HG02885 (cell line): ENCODE results near the gene TECPR1.
A peak's percentile ranks its signal among the peaks of the same experiment; 100 is the strongest.

Experiments
- ATAC-seq: cut with Tn5 transposase; IDR thresholded peaks from one replicate; pipeline ENCODE4 v1.9.1; 2021; ENCODE audit warnings: mild to moderate bottlenecking; ENCODE audit not compliant: unreplicated experiment, poor library complexity

The TECPR1 gene

DNA sequence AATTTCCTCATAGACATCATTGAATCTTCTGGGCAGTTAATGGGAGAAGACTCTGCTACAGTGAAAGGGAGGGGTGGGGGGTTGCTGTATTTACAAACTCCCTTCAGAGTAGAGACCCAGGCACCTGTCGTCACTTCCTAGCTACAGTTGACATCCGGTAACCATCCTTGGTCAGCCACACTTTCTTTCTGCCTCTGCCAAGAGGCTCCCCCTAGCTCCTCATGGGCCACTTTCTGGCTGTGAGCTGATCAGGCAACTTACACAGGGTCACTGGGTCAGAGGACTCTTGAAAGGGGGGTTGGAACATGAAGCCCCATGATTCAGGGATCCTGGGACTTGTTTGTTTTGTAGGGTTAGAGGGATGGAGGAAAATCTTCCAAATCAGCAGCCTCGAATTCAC lies 1.2 kb downstream of the TECPR1 start:
- ATAC-seq, result no peak

DNA sequence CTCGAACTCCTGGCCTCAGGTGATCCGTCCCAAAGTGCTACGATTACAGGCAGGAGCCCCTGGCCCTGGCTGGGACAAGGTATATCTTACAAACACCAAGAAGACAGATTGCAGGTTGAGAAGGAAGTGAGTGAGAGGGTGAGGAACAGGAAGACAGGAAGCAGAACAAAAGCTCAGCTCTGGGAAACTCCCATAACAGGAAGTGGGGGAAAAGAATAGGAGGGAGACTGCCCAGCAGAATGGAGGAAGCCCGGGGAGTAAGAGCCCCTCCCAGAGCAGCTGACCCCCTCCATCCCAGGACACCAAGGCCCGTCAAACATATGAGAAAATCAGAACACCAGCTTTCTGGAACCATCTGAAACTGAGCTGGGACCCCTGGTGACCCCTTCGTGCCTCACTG lies 2.9 kb downstream of the TECPR1 start:
- no peak for ATAC-seq

DNA sequence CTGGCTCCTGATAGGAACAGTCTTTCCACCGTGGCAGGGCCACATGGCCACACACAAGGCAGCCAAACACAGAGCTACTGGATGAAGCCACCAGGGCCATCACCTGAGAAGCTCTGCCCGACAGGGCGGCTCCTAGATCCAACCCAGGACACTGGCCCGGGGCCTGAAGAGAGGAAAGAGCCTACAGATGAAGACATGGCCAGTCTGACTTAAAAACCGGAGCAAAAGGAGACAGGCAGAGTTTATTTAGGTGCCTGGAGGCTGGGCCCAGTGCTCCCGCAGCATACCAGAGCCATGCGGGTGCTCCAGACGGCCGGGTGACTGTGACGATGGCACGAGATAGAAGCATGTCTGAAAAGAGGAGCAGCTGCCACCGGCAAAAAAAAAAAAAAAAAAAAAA lies 3.9 kb downstream of the TECPR1 start:
- no peak for ATAC-seq

DNA sequence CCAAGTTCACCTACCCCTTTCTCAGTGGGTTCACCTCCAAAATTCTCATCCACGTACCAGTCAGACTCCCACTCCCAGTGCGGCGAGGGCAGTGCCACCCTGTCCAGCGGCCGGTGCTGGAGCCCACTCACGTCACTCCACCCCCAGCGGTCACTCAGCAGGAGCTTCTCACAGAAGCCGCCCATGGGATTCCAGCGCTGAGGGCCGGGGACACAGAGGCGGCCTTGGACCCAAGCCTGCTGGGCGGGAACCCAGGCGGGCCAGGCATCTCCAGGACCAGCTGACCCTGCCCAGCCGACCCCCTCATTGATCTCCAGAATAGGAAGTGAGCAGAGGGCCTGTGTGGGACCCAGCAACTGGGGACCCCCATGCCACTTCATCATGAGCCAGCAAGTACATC lies 7.2 kb downstream of the TECPR1 start:
- ATAC-seq, result no peak

DNA sequence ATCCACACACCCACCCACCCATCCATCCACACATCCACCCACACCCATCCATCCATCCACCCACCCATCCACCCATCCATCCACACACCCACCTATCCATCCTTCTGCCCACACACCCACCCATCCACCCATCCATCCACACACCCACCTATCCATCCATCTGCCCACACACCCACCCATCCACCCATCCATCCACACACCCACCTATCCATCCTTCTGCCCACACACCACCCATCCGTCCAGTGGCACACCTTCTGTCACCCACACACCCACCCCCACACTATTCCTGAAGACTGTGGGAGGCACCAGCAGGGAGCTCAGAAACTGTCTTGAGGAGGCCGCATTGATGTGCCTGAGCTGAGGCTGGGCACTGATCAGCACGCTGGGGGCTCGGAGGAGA lies 9.1 kb downstream of the TECPR1 start:
- no peak for ATAC-seq

DNA sequence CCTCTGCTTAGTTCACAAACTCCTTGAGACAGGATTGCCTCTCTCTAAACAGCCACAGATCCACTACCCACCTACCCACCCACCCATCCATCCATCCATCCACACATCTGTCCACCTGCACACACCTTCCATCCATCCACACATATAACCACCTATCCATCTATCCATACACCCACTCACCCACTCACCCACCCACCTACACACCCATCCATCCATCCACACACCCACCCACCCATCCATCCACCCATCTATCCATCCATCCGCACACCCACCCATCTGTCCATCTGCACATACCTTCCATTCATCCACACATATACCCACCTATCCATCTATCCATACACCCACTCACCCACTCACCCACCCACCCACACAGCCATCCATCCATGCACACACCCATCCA lies 9.7 kb downstream of the TECPR1 start:
- ATAC-seq, result no peak

DNA sequence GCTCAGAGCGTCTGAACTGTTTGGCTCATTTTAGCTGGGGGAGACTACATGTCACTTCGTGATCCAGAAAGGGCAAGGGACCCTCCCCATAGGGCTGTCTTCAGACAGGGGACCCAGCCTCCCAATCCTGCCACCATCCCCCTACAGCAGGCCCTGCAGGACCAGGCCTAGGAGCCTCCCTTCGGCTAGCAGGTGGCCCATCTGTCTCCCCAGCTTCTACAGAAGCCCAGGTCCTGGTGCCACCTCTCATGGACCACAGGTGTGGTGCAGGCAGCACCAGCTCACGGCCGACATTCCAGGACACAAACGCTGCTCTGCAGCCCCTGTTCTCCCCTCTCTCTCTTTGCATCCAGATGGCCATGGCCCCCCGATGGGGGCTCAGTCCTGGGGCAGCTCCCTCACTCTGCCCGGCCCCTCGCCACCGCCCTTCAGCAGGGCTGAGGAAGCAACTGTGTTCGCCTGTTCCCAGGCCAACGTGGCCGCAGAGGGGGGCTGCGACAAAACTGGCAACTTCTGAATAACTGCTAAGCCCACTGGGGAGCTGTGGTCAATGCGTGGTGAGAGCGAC lies 10.3 kb downstream of the TECPR1 start:
- no peak for ATAC-seq

DNA sequence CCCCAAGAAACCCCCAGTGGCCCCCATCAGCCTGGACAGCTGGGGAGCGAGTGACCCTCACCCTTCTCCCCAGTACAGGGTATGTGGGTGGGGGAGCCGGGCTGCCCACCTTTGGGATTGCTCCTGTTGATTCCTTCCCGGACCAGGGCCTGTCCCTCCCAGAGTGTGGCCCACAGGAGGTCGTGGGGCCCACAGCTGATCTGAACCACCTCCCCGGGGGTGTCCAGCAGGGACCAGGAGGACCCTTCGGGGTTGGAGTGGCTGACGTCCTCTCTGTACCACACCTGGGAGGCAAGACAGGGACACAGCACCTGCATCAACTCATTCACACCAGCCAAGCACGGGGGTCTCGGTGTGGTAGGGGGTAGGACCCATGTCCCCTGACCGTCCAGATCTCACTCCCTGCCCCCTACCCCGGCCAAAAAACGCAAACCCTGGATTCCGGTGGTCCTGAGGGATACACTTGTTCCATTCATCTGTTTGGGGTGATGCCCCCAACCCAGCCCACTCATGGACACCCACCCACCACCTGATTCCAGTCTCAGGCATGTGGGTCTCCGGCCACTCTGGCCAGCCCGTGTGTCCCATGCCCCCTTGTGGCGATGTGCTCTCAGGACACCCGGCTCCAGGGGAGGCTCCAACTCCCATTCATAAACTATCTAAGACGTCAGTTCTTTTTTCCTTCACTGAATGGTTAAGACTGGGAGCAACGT lies 10.9 kb downstream of the TECPR1 start:
- peak; percentile 57 for ATAC-seq

DNA sequence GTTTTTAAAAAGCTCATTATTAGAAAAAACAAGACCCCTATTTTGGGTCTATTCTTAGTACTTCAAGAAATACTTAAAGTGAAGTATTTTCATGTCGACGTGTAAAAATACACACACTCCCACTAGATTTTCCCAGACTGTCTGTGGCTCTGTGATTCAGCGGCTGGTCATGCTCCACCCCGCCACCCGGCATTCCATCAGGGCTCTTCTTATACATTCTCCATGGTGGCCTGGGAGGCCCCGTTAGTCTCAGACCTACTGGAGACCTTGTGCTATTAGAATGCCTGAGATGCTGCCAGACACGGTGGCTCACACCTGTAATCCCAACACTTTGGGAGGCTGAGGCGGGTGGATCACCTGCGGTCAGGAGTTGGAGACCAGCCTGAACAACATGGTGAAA lies 13.1 kb downstream of the TECPR1 start:
- ATAC-seq, result no peak

DNA sequence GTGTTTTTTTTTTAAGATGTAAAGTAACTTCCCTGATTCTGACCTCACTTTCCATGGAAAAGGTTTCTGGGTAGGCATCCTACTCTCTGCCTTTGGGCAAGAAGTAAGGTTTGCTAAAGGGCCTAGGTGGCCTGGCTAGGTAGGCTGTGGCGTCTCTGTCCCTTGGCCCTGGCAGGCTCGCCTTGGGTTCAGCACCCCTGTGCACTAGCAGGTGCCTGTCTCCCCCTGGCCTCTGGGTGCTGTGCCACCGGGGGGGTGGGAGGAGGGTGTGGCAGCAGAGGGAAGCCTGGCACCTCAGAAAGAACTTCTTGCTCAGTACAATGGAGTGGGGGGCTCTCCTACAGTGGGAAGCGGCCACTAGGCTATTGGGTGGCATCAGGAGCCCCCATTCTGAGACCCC lies 14.0 kb downstream of the TECPR1 start:
- ATAC-seq, result no peak

DNA sequence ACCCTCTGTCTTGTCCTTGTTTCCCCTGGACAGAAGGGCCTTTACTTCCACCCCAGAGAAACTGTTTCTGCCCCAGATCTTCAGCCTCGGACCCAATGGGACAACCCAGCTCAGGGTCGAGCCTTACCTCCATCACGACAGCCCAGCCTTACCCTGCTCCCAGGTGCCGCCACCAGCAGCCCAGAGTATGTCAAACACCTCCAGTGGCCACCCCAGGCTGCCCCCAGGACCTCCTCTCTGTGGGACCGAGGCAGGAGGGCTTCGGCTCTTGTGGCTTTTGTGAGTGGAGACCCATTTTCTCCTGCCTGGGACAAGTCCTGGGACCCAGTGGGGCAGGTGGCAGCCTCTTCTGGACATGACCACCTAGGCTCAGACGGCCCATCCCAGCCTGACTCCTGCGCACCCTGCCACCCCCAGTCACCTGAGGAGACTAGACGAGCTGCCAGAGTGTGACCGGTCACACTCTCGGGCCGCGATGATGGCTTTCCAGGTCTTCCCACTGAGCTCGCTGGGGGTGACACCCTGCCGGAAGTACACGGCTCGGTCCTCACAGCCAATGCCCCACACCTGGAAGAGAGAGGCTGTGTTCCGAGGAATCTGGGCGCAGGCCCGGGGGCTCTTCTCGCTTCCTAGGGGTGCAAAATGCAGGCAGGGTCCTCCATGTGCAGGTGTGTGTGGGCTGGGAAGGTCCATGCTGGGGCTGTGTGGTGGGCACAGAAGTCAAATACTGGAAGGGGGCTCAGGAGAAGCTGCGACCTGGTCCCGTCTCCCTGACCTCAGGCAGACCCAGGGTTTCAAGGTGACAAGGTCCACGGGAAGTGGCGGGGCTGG lies 15.5 kb downstream of the TECPR1 start:
- no peak for ATAC-seq

DNA sequence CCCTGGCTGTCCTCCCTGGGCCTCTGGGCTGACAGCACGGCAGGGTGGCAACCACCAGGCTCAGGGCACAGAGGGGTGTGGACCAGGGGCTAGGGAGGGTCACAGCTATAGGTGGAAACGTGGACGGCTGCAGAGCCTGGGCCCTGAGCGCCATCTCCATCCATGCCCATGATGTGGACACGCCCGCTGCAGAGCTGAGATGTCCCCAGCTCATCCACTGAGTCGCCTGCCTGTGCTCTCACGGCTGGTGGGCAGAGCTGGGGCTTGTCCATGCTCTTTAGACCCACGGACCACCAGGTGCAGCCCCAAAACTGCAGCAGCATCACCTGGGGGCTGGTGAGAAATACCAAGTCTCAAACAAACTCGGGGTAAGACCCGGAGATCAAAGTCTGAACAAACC lies 16.1 kb downstream of the TECPR1 start:
- ATAC-seq, result no peak

DNA sequence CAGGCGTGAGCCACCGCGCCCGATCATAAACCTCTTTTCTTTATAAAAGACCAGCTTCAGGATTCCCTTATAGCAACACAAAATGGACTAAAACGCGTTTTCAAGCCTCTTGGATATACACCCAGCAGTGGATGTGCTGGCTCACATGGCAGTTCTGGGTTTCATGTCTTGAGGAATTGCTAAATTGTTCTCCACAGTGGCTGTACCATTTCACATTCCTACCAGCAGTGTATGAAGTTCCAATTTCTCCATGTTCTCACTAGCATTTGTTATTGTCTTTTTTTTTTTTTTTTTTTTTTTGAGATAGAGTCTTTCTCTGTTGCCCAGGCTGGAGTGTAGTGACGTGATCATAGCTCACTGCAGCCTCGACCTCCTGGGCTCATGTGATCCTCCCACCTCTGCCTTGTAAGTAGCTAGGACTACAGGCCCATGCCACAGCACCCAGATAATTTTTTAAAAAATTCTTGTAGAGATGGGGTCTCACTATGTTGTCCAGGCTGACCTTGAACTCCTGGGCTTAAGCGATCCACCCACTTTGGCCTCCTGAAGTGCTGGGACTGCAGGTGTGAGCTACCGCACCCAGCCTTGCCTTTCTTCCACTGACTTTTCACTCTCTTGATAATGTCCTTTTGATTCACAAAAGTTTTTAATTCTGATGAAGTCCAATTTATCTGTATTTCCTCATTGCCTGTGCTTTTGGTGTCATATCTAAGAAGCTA lies 17.4 kb downstream of the TECPR1 start:
- no peak for ATAC-seq

DNA sequence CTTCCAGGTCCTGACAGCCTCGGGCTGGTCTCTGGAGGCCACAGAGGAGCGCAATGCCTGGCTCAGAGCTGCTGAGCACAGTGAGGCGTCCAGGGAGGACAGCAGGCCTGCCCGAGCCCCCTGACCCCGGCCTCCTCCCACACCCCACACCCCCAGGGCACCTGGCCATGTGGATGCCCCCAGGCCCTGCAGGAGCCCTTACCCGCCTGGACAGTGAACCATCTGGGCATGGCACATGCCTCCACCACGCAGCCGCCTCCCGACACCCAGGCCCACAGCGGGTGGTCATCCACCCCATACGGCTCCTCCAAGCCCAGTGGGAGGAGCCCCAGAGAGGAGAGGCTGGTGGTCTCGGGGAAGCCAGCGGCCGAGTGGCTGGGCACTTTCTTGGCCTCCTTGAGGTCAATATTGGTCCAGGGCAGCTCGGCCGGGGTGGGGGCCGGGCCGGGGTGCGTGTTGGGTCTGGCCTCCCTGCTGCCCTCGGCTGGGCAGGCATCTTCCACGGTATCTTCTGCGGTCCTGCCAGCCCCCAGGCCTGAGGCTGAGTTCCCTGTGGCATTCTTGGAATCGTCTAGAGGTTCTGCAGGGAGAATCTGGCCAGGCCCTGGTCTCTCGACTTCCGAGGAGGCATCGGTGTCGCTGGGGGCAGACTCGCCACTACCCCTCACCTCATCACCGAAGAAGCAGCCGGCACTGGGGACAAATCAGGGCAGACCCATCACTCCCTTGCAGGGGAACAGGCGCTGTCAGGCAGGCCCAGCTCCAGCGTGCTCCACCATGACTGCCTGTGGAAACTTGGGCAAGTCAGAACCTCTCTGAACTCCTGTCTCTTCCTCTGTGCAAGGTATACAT lies 18.6 kb downstream of the TECPR1 start:
- ATAC-seq, result no peak

DNA sequence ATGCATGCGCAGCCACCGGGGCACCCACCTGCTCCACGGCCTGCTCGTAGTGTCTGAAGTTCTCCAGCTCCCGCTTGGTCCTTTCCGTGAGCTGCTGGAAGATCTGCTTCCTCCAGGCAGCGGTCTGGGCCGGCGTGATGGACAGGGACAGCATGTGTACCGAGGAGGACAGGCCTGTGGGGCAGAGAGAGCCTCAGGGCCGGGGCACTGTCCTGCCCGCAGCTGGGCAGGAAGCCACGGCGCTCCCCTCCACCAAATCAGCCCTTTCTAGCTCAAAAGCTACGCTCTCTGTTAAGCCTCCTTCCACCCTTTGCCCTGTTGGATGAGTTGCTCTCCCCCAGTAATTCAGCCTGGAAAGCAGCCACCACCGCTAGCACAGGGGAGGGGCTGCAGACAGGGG lies 19.2 kb downstream of the TECPR1 start:
- ATAC-seq, result no peak

DNA sequence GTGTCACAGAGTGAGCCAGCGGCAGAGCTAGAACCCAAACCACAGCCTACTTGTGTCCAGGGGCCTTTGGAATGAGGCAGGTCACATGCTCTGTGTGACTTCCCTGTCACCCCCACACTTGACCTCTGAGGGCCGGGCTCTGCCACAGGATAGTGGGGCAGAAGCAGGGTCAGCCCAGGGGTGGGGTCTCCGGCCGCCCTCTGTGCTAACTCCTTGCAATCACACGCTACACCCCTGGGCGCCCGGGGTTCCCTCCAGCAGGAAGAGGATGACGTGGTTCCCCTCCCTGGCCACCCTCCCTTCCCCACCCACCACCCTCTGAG lies 19.8 kb downstream of the TECPR1 start:
- no peak for ATAC-seq

DNA sequence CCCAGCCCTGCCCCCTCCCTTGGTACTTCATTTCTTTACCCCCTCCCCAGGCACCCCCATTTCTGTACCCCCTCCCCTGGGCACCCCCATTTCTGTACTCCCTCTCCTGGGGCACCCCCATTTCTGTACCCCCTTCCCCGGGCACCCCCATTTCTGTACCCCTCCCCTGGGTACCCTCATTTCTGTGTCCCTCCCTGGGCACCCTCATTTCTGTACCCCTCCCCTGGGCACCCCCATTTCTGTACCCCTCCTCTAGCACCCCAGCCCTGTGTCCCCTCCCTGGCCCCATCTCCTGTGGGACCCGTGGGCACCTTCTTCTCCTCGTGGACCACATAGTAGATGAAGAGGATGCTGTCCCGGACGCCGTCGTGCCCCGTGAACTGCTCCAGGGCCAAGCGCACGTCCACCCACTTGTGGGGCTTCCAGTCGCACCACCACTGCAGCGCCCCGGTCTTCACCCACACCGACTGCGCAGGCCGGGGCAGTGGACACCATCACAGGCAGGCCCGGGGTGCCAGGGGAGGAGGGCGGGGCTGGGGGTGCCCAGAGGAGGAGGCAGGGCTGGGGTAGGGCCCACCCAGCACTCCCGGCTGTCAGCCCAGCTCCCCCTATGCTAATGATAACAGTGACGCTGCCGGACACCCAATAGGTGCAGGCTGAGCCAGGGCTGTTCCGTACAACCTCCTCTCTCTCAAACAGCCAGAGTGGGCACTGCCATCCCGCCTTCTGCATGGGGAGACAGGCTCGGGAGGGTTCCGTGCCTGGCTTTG lies 20.4 kb downstream of the TECPR1 start:
- ATAC-seq, result no peak

DNA sequence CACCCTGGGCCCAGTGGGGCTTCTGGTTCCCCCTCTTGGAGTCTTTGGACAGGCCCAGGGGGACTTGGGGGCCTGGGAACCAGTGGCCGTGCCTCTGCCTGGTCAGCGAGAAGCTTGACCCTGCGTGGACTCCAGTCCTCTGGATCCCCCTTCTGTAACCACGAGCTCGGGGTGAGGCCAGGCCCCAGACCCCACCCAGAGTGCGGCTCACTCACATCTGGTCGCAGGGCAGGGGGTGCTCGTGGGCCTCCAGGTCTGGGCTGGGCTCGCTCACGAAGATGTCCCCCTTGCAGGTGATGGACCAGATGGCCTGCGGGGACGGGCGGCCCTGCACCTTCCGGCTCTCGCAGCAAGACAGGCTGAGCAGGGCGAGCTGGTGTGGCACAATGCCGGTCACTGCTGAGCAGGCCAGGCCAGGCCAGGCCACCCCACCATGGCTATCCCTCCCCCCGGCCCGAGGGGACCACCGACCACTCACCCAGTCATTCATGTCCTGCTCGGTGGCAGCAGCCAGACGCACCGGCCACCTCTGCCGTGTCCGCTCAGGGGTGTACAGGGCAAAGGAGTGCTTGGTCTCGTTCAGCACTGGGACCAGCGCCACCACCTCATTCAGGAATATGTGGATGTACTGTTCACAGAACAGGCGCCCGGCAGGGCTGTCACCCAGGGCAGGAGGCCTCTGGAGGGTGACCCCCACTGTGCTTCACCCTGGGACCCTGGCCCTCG lies 21.1 kb downstream of the TECPR1 start:
- no peak for ATAC-seq
